GM18520 (cell line): ENCODE results near the gene DGKI.

Source experiments
- ATAC-seq: cut with Tn5 transposase; IDR thresholded peaks from one replicate; pipeline ENCODE4 v1.9.1; 2021; ENCODE audit not compliant: unreplicated experiment

Gene DGKI

DNA sequence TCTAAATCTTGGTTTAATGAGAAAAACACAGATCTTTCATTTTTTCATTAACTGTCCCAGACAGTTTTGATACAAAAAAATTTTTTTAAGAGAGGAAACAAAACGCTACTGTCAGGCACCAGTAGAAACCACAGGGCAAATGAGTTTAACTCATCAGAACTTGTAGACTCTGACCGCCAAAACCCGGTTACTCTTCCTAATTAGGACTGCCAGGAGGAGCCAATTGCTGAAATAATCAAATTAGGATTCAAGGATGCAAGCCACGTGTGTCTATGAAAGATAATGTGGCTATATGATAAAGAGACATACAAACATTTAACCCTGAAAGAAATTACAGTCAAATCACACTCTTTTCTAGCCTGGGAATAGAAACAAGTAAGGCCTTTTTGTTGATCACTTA, 154.4 kb downstream of the DGKI start:
- ATAC-seq: no peak

DNA sequence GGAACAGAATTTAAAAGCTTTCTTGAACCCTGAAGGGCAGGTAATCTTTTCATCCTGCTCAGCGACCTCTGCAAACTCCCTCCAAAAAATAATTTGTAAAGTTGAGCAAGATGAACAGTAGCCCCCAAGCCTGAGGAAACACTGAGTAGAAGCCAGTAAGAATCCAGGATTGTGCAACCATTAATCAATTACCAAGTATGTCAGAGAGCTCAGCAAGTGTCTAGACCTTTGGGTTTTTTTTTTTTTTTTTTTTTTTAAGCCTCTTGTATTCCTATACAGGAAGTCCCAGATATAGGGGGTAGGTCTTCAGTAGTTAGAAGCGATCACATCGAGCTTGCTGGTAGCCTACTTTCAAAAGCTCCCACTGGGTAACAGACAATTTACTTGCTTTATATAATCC, 155.2 kb downstream of the DGKI start:
- no peak for ATAC-seq

DNA sequence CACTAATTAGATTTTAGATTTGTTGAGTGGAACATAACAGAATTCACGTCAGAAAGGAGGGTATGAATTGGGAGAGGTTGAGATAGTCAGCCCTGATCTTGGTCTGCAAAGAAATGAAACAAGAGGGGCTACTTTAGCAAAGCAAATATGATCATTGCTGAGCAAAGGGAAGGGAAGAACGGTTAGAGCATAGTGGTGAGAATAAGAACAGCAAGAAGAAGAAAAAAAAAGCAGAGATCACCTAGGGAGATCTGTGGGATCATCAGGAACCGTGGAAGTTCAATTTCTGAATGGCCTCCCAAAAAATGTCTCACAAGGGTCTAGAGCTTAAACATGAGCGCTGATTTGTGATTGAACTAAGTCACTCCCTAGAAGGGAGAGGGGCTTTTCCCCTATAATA, 156.1 kb downstream of the DGKI start:
- no peak for ATAC-seq

DNA sequence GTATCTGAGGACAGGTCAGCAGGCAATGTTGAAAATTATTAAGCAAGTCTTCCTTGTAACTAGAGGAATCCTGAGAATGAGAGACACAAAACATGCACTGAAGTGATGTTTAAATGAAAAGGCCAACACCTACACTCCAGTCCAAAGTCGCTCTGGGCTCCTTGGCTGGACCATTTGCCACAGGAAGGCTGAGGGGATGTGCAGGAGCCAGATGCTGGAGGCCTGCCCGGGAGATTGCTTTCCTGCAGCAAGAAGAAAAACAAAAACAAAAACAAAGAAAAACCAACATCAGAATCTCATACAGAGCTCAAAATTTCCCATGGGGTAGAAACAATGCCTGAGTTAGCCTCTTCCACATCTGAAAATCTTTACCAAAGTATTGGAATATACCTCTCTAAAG, 157.0 kb downstream of the DGKI start:
- ATAC-seq: no peak

DNA sequence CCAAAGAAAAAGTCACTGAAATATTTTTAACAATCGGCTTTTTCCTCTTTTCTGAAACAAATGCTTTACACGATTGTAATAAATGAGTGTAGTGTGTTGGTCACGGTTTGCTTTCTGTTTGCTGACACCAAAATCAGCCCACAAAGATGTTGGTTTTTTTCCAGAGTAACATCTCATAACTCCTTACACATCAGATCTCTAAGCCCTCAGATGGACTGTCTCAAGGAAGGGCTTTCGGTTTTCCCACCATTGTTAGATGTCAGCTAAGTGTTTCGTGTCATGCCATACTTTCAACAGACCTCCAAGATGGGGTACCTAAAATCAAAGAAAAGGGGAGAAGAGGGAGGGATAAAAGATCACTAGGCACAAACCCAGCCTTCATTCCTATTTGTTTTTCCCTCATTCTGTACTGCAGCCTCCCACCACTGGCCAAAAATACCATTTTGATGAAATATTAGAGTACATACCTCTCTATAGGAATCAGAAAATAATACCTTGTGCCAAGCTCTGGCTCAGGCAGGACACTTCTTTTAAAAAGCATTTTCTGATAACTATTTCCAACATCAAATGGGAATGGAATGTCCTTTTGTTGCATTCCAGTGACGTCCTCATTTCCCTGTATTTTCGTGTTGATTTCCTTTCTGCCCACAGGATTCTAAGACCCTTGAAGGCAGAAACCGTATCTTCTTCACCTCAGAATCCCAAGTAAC, 159.1 kb downstream of the DGKI start:
- no peak for ATAC-seq

DNA sequence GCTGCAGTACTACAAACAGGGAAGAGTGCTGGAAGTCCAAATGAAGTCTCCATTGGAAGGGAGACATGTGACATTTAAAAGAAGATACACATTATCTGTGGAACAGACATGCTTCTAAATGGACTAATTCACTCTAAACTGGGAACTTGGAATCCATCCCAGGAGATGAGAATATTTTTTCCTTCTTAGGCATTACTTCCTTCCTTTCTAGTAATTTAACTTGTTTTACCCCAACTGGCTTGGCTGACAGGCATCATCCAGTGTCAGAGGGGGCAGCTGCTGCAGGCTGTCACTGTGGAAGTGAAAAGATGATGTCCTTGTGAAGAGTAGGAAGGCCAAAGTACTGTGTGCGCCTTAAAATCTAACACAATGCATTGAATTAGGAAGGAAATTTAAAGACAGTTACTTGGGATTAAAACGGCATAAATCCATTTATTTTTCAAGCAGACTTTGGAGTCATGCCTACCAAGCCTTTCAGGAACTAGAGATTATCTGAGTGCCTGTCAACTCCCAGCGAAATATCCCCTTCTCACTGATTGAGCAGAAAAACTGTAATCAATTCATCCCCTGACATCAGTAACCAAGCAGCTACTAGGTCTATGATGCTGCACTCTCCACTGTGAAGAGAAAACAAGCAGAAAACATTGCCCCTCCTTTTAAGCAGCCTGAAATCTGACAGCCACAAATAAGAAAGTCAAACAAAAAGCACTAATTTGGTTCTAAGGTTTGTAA, 161.2 kb downstream of the DGKI start:
- ATAC-seq: no peak

DNA sequence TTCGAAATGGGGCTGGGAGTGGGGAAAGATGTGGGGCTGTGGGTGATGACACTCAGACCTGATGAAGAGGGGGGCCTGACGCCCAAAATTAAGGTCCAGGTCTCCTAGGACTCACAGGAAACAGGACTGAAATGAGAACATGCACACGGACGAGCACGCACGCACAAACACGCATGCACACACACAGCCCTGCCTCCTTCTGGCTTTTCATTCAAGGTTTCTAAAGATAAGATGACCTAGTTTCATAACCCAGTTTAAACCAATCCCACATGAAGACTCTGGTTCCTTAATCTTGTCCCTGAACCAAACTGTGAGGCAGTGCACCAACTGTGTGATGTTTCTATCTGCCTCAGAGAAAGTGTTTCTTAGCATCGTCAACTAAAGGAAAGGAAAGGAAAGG, 162.0 kb downstream of the DGKI start:
- no peak for ATAC-seq

DNA sequence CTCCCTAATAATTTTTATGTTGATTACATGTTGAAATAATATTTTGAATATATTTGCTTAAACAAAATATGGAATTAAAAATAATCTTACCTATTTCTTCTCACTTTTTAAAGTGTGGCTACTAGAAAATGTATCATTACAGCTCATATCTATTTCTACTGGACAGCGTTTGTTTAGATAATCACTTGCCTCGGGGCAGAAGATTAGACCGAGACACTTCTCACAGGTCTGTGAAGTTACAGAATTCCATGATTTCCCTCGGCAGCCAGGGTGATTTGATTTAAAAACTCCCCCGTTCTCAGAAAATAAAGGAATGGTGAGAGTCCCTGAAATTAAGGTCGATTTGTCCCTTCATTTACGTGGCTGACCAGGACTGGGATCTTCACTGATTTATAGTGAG, 162.5 kb downstream of the DGKI start:
- ATAC-seq: no peak

DNA sequence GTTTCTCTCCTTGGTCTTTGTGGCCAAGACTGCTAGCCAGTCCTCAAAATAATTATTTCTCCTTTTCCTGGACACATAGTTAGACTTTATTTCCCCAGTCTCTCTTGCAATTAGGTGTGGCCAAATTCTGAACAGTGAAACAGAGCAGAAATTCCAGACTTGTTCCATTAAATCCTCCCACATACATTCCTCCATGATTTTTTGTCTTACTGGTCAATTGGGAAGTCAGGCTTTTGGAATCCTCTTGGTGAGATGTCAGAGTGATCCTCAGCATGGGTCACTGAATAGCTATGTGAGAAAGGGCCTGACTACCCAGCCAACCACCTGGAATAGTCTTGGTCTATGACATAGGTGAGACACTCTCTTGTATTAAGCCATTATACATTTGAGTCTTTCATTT, 164.2 kb downstream of the DGKI start:
- ATAC-seq: no peak

DNA sequence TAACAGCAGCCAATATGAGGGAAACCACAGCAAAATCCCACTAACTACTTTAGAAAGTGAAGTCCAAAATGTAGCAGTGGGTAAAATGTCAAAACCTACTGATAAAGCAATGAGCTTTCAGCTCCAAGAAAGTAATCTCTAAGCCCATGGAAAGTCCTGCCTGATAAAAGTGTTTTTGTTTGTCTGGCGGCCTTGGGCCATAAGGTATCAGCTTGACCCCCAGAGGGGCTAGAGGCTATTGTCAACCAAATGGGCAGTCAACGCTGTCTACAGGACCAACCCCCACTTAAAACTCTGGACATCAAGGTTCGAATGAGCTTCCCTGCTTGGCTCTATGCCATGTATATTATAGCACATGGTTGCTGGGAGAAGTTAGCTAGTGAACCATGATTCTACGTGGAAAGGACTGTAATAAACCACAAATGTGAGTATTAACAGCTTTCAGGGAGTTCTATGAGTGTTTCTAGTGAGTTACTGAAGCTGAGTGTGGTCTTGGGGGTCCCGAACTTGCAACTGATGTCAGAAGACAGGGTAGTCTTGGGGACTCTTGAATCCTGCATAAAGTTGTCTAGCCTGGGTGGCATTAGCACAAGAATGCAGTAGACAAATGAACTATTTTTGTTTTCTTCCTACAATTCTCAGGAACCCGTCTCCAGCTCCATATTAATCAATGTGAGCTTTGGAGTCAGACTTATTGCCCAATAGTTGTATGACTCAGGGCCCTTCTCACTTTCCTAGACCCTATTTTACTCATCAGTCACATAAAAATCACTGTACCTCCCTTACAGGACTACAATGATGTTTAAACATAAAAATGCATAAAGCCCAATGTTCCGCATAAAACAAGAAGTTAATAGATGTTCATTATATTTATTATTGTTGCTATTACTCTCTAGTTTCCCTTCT, 164.9 kb downstream of the DGKI start:
- ATAC-seq: no peak

DNA sequence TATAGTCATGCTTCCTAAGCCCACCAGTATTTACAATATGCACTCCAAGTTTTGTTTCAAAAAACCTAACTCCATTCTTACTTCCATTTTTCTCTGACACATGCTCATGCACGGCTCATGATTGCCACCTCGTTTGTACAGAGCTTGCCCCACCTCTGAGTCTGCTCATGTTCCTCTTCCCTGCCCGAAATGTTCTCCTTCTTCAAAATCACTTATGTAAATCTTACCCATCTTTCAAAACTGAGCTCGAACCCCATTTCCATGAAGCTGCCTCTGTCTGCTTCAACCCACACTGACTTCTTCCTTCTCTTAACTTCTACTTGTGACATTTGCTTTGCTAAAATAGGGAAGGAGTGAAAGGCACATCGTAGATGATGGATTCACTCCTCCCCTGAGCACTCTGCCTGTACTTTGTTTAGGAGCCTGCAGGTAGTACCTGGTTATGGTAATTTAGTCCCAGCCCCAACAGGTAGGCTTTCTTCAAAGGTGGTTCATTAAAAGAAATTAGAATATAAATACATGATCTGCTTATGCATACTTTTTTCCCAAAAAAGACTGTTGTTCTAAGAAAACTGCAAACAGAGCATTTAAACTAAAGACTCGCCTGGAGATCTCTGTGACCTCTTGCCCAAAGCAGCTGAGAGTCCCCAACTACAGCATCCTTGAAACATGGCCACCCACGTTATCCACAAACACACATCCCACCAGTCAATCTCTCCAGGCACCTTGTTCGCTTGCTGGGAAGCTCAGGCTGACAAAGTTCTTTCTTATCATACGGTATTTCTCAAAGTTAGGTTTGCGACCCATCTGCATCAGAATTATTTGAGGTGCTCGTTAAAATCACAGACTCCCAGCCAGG, 172.0 kb downstream of the DGKI start:
- ATAC-seq: no peak

DNA sequence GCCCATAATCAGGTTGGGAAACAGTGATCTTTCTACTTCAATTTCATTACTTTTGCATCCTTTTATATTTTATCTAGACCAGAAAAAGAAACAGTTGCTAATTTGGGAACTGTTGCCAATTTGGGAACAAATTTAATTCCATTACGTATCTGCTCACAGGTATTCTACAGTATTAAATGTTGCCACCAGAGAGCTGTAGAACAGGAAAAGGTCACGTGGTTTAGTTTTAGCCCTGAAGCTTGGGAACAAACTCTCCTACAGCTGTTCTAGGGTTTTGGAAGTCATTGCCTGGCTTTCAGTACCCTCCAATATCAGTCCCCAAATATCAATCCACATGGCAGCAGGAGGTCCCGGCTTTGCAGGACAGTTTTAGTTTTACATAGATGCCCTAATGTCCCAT, 172.7 kb downstream of the DGKI start:
- ATAC-seq: no peak

DNA sequence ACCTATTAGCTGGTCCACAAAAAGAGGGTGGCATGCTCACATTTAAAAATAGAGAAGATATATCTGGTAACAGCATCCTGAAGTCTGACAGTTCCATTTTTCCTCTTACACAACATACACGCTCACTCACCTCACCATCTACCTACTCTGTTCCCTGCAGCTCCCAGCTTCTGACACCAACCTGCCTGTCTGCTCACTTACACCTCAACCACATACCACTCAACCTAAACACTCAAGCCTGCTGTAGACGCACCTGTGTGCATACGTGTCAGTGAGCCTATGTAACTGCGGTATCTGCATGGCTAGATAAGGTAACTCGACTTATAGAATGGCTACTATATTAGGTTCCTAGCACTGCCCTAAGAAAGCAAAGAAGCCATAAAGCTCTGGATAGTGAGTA, 174.9 kb downstream of the DGKI start:
- ATAC-seq: no peak

DNA sequence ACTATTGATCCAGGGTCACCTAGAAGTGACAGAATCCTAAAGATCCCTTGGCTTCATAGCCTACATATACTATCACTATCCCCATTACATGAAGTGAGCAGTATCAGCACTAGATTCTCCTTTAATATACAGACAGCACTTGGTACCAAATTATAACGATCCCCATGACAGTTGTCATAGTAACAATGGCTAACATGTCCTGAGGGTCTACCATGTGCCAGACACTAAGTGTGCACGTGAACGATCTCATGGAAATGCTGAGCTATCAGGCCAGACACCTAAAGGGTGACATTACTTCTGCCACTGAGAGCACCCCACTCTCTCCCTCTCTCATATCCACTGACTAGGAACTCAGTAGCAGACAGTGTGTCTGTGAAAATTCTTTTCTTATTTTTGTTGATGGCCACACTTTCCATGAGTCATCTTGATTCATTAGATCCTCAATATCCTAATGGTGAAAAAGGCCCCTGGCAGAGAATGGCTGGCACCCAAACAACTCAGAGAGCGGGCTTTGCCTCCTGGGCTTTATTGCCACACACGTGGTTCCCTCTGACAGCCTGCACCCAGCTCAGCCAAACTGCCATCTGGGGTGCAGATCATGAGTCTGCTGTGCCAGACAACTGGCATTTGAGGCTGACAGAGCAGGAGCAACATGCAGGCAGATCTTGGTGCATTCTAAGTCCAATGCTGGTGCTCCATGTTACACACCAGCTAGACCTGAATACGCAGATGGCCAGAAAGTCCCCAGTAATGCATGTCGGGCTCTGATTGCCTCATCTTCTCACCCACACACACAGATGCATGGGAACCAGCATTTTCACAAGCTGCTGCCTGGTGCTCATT, 176.3 kb downstream of the DGKI start:
- peak; percentile 31 for ATAC-seq

DNA sequence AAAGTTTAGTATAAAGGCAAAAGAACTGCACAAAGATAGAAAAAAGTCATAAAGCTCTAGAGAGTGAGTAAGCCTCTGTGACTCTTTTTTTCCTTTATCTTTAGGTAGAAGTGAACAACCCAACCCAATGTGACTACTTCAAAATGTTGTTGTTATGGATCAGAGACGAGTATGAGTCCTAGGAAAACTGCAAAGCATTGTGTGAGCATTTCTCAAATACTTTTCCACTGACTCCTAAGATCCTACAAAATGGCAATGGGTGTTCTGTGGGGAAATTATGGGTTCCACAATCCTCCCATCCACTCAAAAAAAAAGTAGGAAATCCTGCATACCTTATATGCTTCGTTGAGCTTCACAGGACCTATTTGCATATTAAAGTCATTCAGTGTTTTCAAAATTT, 177.1 kb downstream of the DGKI start:
- ATAC-seq: no peak

DNA sequence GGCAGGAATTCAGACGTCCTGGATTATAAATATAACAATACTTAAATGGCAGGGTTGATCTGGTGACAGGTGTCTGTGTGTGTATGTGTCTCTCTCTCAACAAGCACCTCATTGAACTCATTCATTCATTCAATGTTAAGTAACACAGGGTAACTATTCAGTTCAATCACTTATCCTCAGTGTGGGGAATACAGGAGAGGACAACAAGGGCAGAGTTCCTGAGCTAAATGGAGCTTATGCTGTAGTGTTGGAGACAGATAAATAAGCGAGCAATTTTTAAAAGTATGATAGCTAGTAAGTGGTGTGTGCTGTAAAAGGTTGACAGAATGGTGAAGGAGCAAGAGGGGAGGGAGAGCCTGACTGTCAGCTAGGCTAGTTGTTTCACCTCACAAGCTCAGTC, 178.4 kb downstream of the DGKI start:
- no peak for ATAC-seq

DNA sequence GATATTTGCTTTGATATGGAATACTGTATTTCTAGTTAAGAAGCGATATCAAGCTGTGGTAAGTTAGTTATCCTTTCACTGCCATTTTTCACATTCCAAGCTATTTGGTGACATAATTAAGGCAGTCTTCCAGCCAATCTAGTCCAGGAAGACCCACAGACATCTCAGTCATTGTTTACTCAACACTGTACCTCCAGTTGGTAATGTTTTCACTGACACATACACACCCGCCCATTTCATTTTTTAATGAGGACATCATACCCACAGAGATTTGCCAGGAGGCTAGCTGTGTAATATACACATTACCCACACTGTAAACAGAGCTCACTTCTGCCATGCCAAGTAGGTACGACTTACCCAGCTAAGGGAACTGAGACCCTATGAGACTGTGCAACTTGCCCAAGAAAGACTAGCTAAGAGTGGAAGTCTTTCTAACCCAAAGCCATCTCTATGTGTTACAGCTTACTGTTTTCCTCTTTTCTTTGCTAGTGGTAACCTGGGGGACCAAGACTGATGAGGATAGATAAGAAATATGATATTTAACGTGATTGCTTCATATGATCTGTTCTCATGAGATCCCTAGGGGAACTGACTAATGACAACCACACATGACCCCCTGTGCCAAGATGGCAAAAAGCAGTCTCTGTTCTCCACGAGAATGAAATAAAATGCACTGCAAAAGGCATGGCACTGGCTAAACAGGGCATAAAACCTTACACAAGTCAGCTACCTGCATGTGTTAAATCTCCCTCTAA, 179.0 kb downstream of the DGKI start:
- no peak for ATAC-seq

DNA sequence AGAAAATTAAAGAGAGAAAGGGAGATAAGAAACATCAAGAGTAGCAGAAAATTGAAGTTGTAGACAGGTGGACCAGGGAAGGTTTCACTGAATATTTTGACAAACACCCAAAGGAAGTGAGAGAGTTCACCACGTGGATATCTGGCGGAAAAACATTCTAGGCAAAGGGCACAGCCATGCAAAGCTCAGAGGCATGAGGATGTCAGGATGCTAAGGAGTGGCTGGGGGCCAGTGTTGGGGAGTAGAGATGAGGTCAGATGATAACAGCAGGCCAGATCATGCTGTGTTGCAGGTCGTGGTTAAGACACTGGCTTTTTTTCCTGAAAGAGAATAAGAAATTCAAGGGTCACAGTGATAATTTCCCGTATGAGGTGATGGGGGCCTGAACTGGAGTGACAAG, 181.9 kb downstream of the DGKI start:
- no peak for ATAC-seq

DNA sequence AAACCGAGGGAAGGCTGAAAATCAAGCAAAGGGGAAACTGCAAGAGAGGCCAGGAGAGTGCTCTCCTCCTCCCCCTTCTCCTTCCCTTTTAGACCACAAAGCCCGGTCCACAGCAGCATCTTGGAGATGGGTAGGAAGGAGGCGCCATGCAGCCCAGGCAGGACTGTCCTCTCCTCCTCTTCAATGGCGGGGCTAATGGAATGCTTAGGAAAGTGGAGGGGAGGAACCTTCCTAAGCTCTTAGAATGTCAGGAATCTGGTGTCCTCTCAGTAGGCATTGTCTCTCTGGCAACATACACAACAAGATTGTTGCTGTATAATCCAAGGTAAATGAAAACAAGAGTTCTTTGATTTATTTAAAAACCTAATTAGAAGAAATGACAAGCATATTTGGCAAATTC, 185.1 kb downstream of the DGKI start:
- ATAC-seq: no peak
